MG63 (cell line): ENCODE data around the gene MYO7B. TPM values are rescaled to one million over a fixed set of nuclear protein-coding genes. Genes with fewer than 3 reads are reported as not detected.
A peak's percentile ranks its signal among the peaks of the same experiment; 100 is the strongest.
"Not testable (repeated sequence)": the region's sequence is repeated elsewhere in the genome, so short reads cannot be mapped to it uniquely, and the experiment has no call there.

ENCODE experiments used
- DNase-seq: peaks from one replicate; pipeline ENCODE4 v3.0.0-alpha.2; 2020
- H3K27me3 ChIP-seq: fragments of 250-450 bp; sonication (Bioruptor Pico); 2 replicates; pipeline ENCODE4 v1.5.1; 2020; ENCODE audit warnings: mild to moderate bottlenecking, moderate library complexity
- H3K36me3 ChIP-seq: fragments of 250-450 bp; sonication (Bioruptor Pico); 2 replicates; pipeline ENCODE4 v1.5.1; 2020; ENCODE audit warnings: mild to moderate bottlenecking, moderate library complexity
- H3K4me3 ChIP-seq: fragments of 250-450 bp; sonication (Bioruptor Pico); 2 replicates; pipeline ENCODE4 v1.5.1; 2020; ENCODE audit warnings: mild to moderate bottlenecking, moderate library complexity
- H3K9me3 ChIP-seq: fragments of 250-450 bp; sonication (Bioruptor Pico); 2 replicates; pipeline ENCODE4 v1.5.1; 2020; ENCODE audit warnings: mild to moderate bottlenecking, moderate library complexity
- total RNA-seq: library from RNA; depleted of rRNA; stranded (reverse); fragments of >200 nt; shearing (Covaris generic); gene quantifications from 2 replicates; pipeline ENCODE4 v1.2.3, GENCODE V29; 2014; ENCODE audit warnings: low replicate concordance

Gene MYO7B
- total RNA-seq, 1 experiment from 2014 or later: 0.89 TPM

DNA sequence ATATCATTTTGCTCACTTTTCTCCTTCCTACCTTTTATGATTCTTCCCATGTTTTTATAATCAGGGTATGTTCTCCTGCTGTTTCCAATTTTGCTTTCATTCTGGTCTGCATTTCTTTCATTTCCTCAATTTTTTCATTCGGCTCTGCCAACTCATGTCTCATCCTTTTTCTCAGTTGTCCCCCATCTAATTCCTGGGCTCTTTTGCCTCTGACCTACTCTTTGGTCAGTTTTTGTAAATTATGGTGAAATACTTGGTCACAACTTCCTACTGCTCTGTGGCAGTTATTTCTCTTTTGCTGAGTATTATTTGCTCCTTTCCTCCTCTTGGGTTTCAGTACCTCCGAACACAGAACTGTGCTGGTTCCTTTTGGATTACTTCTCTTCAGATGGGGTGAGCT is 27.5 kb downstream of the MYO7B start:
- no peaks in the 10 kb centered on the region for H3K27me3 ChIP-seq
- no peak for DNase-seq
- no peaks in the 10 kb centered on the region for H3K9me3 ChIP-seq
- H3K4me3 ChIP-seq: no peak overlapping the region
- H3K36me3 ChIP-seq: no peaks in the 10 kb centered on the region

DNA sequence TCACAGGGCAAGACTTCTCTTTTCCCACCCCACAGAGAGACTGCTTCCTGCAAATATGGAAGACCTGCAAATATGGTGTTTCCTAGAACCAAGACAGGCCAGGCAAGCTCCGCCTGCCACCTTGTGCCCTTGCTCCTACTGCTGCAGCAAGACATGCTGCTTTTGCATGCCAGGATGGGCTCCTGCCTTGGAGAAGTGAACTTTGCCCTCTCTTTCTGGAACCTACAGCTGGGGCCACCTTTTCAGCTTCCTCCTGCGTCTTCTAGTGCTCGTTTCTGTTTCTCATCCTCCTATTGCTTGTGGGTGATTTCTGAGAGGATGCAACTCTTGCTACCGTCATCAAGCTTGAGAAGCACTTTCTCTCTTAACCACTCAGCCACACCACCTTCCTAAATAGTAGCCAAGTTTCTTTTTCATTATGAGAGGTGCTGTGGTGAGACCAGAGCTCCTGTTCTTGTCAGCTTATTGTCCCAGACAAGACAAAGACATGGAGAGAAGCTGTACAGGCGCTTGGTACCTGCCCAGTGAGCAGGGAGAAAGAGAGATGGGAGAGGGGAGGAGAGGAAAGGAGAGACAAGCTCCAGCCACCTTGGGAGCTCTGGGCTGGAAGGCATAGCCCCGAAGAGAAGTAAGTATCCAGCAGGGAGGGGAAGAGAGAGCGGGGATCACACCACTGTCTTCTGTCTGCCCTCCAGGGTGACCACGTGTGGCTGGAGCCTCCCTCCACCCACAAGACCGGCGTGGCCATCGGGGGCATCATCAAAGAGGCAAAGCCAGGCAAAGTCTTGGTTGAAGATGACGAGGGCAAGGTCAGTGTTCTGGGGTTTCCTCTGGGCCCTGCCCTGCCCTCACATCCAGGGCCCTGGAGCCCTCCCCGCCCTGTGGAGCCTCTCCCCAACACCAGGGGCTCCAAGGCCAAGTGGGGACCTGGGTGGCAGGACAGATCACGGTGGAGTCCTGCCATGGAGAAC is 28.3 kb downstream of the MYO7B start:
- H3K9me3 ChIP-seq: no peaks in the 10 kb centered on the region
- no peak for DNase-seq
- no peak overlapping the region for H3K4me3 ChIP-seq
- no peaks in the 10 kb centered on the region for H3K27me3 ChIP-seq
- no peaks in the 10 kb centered on the region for H3K36me3 ChIP-seq

DNA sequence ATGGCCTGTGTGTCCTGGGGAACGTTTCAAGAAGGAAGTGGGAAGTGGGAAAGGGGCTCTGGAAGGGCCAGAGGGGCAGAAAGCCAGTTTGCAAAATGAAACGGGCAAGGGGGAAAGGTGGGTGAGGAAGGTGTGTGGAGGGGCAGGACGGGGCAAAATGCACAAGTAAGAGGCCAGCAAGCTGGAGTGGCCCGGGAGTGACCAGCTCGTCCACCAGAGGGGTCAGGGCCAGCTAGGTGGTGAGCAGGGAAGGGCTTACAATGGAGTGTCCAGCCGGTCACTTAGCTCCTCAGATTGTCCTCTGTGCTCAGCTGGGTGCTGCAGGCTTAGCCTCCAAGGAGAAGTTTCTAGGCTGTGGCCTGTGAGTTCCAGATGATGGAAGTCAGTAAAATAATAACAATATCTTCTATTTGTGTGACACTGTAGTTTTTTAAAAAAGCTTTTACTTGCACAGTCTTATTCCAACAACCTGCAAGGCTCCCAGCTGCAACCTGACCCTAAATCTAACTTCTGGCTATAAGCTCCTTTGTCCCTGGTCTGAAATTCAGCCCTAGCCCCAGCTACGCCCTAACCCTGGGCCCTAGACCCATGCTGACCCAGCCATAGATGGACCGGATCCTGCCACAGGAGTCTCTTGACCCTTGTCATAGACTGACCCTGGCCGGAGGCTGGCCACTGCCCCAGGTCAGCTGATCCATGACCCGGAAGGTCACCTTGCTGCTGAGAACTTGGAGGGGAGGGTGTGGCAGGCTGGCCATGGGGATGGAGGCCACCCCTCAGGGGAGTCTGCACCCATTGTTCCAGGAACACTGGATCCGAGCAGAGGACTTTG is 29.2 kb downstream of the MYO7B start:
- no peak overlapping the region for H3K4me3 ChIP-seq
- no peak for DNase-seq
- no peaks in the 10 kb centered on the region for H3K36me3 ChIP-seq
- no peaks in the 10 kb centered on the region for H3K9me3 ChIP-seq
- no peaks in the 10 kb centered on the region for H3K27me3 ChIP-seq

DNA sequence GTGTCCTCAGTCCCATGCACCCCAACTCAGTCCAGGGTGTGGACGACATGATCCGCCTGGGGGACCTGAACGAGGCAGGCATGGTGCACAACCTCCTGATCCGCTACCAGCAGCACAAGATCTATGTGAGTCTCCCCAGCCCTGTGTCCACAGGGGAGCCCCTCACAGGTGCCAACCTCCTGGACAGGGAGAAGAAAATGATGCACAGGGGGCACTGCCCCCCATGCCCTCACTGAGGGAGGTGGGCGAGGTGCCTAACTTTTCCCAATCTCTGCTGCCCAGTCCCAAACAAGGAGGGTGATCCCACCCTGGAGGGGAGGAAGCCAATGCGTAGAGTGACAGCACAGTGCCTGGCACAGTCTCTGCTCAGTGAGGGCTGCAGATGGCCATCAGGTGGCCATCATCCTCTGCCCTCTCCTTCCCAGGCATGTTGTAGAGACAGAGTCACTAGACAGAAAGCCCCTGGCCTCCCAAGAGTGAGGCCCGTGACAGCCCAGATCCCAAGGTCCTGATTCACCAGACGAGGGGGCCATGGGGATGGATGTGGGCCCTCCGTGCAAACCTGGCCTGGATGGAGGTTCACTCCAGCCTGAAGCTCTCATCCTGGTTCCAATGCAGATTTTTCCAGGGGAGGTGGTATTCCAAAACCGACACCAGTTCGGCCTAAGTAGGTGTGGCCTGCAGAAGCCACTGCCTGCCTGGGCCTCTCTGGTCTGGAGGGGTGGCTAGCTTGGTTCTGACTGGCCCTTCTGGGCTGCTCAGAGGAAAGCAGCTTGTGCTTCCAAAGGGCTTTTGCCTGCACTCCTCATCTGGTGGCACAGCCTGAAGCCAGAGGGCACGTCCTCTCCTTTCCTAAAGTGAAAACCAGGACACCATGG is 30.0 kb downstream of the MYO7B start:
- Histone ChIP-seq H3K4me3 (no peak overlapping the region), H3K36me3 (no peaks in the 10 kb centered on the region), H3K27me3 (no peaks in the 10 kb centered on the region), H3K9me3 (no peaks in the 10 kb centered on the region)
- no peak for DNase-seq

DNA sequence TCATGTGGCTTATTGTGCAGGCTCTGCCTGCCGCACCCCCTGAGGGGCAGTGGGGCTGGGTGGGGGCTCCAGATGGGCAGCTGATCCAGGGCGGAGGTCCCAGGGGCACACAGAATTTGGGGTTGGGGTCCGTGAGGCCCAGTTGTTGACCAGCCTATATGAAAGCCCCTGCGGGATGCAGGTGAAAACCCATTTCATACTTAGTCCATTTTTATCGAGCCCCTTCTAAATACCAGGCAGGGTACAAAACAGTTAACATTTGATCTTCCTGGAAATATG is 30.6 kb downstream of the MYO7B start:
- H3K27me3 ChIP-seq: no peaks in the 10 kb centered on the region
- H3K36me3 ChIP-seq: no peaks in the 10 kb centered on the region
- H3K4me3 ChIP-seq: no peak overlapping the region
- no peak for DNase-seq
- H3K9me3 ChIP-seq: no peaks in the 10 kb centered on the region

DNA sequence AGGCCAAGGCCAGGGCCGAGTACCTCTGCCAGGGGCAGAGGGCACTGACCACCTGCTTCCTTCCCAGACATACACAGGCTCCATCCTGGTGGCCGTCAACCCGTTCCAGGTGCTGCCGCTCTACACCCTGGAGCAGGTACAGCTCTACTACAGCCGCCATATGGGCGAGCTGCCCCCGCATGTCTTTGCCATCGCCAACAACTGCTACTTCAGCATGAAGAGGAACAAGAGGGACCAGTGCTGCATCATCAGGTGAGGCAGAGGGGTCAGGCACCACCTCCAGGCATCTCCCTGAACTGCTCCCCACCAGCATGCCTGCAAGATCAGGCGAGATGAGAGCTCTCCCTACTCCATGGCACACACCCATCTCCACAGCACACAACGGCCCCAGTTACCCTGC is 31.1 kb downstream of the MYO7B start:
- H3K9me3 ChIP-seq: no peaks in the 10 kb centered on the region
- no peaks in the 10 kb centered on the region for H3K36me3 ChIP-seq
- no peaks in the 10 kb centered on the region for H3K27me3 ChIP-seq
- H3K4me3 ChIP-seq: no peak overlapping the region
- DNase-seq: no peak

DNA sequence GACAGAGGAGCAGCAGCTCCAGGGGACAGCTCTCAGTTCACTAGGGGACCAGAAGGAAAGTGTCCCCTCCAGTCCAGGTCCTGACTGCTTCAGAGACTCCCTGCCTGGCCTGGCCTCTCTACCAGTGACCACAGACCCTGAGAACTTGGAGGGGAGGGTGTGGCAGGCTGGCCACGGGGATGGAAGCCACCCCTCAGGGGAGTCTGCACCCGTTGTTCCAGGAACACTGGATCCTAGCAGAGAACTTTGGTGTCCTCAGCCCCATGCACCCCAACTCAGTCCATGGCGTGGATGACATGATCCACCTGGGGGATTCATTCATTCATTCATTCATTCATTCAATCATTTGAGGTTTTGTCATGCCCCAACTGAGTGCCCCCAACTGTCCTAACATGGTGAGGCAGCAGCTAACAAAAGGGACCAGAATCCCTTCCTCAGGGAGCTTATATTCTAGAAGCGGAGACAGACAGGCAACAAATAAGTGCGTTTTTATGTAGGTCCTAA is 31.9 kb downstream of the MYO7B start:
- DNase-seq: no peak
- H3K27me3 ChIP-seq: no peaks in the 10 kb centered on the region
- H3K9me3 ChIP-seq: no peaks in the 10 kb centered on the region
- no peaks in the 10 kb centered on the region for H3K36me3 ChIP-seq
- H3K4me3 ChIP-seq: no peak overlapping the region

DNA sequence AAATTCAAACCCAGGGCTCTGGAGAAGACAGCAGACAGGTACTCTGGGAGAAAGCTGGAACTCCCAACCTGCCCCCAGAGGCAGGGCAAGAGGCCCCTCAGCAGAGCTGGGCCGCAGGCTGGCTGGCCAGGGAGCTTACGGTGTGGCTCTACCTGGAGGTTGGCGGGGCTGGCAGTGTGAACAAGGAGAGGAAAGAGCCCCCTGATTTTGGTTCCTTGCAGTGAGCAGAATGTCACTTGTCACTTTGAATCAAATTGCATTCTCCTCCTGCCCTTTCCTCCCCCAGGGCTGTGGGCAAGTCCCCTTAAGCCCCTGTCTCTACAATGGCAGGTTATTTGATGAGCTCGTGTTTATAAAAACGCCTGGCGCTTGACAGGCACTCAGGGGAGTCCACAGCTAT is 32.6 kb downstream of the MYO7B start:
- no peak overlapping the region for H3K4me3 ChIP-seq
- no peak for DNase-seq
- no peaks in the 10 kb centered on the region for H3K27me3 ChIP-seq
- H3K36me3 ChIP-seq: no peaks in the 10 kb centered on the region
- no peaks in the 10 kb centered on the region for H3K9me3 ChIP-seq

DNA sequence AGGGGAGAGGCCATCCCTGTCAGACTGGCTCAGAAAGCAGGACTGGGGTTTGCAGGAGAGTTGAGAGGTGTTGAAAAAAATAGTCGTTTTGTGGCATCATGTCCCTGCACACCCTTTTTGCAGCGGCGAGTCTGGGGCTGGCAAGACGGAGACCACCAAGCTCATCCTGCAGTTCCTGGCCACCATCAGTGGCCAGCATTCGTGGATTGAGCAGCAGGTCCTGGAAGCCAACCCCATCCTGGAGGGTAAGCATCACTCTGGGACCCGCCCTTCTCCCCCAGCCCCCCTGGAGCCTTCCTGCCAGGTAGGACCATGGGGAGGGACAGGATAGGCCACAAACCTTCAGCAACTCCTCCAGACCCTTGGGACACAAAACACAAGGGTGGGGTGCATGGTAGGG is 34.2 kb downstream of the MYO7B start:
- no peaks in the 10 kb centered on the region for H3K36me3 ChIP-seq
- no peak for DNase-seq
- H3K4me3 ChIP-seq: no peak overlapping the region
- H3K27me3 ChIP-seq: no peaks in the 10 kb centered on the region
- H3K9me3 ChIP-seq: no peaks in the 10 kb centered on the region

DNA sequence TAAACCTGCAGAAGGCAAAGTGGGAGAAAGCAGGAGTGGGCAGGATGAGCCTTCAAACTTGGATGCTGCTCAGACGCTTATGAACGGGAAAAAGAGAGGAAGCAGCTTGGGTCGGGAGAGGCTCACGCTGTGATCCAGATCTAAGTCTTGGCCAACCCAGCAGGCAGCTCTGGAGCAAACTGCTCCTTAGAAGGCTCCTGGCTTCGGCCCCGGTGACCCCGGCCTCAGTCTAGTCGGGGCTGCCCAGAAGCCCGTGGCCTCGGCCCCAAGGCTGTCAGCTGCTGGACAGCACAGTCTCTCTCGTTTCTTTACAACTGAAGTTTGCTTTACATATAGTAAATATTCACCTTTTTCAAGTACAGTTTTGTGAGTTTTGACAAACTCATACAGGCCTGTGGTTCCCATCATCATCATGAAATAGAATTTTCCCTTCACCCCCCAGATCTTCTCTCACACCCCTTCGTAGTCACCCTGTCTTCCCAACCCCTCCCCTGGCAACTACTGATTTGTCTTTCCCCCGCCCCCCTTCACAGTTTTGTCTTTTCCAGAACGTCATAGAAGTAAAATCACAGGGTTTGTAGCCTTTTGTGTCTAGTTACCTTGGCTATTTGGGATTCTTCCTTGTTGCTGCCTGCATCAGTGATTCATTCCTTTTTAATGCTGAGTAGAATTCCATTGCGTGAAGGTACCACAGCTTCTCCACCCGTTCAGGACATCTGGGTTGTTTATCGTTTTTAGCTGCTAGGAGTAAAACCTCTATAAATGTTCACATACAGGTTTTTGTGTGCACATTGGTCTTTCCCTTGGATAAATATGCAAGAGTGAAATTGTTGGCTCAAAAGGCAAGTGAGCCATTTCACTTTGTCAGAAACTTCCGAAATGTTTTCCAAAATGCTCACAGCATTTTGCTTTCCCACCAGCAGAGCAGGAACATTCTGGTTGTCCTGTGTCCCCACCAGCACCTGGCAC is 35.1 kb downstream of the MYO7B start:
- DNase-seq: peak; percentile 60
- H3K36me3 ChIP-seq: no peaks in the 10 kb centered on the region
- H3K4me3 ChIP-seq: no peak overlapping the region
- no peaks in the 10 kb centered on the region for H3K9me3 ChIP-seq
- no peaks in the 10 kb centered on the region for H3K27me3 ChIP-seq

DNA sequence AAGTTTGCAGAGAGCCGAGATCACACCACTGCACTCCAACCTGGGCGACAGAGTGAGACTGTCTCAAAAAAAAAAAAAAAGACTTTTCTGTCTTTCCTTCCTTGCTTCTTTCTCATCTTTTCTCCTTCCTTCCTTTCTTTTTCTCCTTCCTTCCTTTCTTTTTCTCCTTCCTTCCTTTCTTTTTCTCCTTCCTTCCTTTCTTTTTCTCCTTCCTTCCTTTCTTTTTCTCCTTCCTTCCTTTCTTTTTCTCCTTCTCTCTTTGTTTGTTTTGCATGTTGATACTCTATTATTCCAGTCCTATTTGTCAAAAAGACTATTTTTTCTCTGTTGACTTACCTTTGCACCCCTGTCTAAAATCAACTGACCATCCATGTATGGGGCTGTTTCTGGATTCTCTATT is 36.9 kb downstream of the MYO7B start:
- H3K4me3 ChIP-seq, H3K27me3 ChIP-seq, DNase-seq, H3K36me3 ChIP-seq, H3K9me3 ChIP-seq: not testable (repeated sequence)

DNA sequence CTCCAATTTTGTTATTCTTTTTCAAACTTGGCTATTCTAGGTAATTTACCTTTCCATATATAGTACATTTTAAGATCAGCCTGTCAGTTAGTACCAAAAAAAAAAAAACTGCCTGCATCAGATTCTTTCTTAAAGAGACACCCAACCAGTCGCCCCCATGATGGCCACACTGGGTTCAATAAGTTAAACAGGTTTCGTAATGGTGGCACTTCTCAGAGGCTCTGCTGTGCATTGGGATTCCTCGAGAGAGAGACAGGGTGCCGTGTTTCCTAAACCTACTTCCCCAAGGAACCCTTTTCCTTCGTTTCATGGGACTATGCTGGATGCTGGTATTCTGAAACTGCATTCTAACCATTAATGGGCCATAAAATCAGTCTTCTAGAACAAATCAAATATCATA is 37.4 kb downstream of the MYO7B start:
- DNase-seq: no peak
- Histone ChIP-seq H3K9me3 (no peaks in the 10 kb centered on the region), H3K36me3 (no peaks in the 10 kb centered on the region), H3K4me3 (no peak overlapping the region), H3K27me3 (no peaks in the 10 kb centered on the region)

DNA sequence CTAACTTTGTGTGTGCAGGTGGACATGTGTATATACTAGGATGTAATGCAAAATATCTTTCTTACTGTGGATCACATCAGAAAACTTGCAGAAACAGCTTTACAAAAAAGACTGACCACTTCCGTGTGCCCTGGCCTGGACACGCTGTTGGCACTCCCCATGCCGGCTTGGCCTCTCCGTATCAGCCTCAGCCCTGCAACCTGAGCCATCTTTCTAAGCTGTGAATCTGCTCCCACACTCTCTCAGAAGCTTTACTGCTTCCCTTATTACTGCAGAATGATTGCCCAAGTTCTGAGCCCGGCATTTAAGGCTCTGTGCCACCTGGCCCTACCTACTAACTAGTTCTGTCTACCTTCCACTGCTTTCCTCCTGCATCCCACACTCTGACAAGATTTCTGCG is 37.8 kb downstream of the MYO7B start:
- no peaks in the 10 kb centered on the region for H3K36me3 ChIP-seq

DNA sequence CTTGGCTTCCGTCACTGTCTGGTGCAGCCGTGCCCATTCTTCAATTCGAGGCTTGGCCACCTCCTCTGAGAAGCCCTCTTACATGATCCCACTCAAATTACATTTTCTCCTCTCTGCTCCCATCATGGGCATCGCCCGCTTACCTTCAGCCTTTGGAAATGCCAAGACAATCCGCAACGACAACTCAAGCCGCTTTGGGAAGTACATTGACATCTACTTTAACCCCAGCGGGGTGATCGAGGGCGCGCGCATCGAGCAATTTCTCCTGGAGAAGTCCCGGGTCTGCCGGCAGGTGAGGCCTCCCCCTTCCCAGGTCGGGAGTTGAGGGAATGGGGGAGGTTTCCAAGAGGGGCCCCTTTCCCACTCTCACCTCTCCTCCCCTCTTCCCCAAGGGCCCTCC is 38.3 kb downstream of the MYO7B start:
- no peaks in the 10 kb centered on the region for H3K36me3 ChIP-seq
- H3K4me3 ChIP-seq: no peak overlapping the region
- no peaks in the 10 kb centered on the region for H3K27me3 ChIP-seq
- no peaks in the 10 kb centered on the region for H3K9me3 ChIP-seq
- no peak for DNase-seq

More for the DNA sequence above, 37.8 kb downstream of the MYO7B start:
- H3K4me3 ChIP-seq: no peak overlapping the region
- no peak for DNase-seq
- no peaks in the 10 kb centered on the region for H3K9me3 ChIP-seq
- no peaks in the 10 kb centered on the region for H3K27me3 ChIP-seq

DNA sequence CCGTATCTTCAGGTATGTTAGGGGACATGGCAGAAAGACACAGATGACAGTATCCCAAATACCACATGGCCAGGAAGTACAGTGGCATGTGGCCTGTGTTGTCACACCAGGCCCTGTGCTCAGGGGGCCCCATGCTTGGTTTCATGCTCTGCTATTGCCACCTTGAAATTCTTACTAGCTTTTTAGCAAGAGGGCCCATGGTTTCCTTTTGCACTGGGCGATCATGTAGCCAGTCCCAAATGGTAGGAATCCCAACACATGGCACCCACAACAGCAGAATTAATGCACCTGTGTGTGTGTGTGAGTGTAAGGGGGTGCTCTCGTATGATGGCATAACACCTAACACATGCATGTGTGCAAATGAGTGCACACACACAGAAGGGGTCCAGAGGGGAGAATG is 39.2 kb downstream of the MYO7B start:
- Histone ChIP-seq H3K27me3 (no peaks in the 10 kb centered on the region), H3K36me3 (no peaks in the 10 kb centered on the region), H3K9me3 (no peaks in the 10 kb centered on the region), H3K4me3 (no peak overlapping the region)
- DNase-seq: no peak
